Activated naive CD8-positive, alpha-beta T cell treated with anti-CD3 and anti-CD28 coated beads, Interleukin-2, amount 50 U/mL, for 24 hours (primary cell): ENCODE results near the gene FAM162A.

Experiments used
- ATAC-seq: fragments of 150-1000 bp; cut with Tn5 transposase; one replicate; pipeline ENCODE4 v1.10.0; 2021
- DNase-seq: peaks from one replicate; pipeline ENCODE4 v3.0.0; 2021
- H3K27ac Mint-ChIP-seq: one replicate; pipeline ENCODE4 v1.8.0; 2021; ENCODE audit warnings: mild to moderate bottlenecking, mixed read lengths
- H3K27me3 Mint-ChIP-seq: one replicate; pipeline ENCODE4 v1.8.0; 2021; ENCODE audit warnings: mixed read lengths
- H3K36me3 Mint-ChIP-seq: one replicate; pipeline ENCODE4 v1.8.0; 2021; ENCODE audit warnings: low read depth, mixed read lengths
- H3K4me1 Mint-ChIP-seq: one replicate; pipeline ENCODE4 v1.8.0; 2021; ENCODE audit warnings: mixed read lengths
- H3K4me3 Mint-ChIP-seq: one replicate; pipeline ENCODE4 v1.8.0; 2021; ENCODE audit warnings: mild to moderate bottlenecking, moderate library complexity, mixed read lengths
- H3K9me3 Mint-ChIP-seq: one replicate; pipeline ENCODE4 v1.8.0; 2021; ENCODE audit warnings: mixed read lengths

The FAM162A gene

DNA sequence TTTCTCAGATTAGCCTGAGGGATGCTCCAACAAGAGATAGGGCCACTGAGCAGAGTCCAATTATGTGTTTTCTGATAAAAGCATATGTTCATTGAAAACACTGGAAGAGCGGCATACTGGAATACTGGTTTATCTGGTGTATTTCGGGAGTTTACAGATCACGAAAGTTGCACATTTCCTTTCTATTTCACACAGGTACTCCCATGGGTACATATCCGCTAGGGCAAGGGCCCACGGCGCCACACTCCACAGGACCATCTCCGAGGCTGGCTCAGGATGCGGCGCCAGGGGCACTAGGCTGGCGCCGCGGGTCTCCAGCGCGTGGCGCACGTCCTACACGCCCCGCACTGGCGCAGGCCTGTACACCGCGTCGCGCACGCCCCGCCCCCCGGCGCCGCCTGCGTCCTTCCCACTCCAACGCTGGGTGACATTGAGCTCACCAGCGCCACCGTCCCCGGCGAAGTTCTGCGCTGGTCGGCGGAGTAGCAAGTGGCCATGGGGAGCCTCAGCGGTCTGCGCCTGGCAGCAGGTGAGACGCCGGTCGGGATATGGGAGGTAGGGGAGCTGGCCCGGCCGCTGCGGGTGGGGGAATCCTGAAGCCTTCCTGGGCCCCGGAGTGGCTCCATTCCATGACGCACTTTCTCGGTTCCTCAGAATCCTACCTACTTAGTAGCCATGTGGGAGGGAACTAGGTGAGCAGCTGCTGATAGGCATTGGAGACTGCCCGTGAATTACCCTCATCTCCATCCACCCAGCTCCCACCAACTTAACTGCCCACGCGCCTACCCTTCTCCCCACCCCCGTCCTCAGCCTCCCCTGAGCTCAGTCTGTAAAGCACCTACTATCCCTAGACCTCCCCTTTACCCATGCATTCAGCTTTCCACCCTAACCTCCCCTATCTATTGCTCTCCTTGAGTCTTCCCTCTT lies at the start of gene FAM162A:
FAM162A (plus strand) TSS at position 412 of the 927 bp plus-strand sequence; CDS start at position 496, 84 bp downstream.
- peak within 1 kb of the TSS; percentile 97 for H3K27ac Mint-ChIP-seq
- DNase-seq (peak; percentile 95), ATAC-seq (peak; percentile 95)
- H3K4me3 Mint-ChIP-seq: peak within 1 kb of the TSS; percentile 93
- H3K4me1 Mint-ChIP-seq: peaks cover 72% of the 10 kb centered on the region
- H3K27me3 Mint-ChIP-seq: no peaks in the 10 kb centered on the region
- H3K9me3 Mint-ChIP-seq: no peaks in the 10 kb centered on the region
- peaks cover 28% of the 10 kb centered on the region for H3K36me3 Mint-ChIP-seq

DNA sequence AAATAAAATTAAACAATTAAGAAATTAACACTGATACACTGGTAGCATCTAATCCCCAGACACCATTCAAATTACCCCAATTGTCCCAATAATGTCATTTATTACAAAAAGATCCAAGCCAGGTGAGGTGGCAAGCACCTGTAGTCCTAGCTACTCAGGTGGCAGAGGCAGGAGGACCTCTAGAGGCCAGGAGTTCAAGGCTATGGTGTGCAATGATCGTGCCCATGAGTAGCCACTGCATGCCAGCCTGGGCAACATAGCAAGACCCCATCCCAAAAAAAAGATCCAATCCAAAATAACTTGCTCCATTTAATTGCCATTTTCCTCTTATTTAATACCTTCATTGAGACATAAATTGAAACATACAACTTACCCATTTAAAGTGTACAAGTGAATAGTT lies 41.2 kb upstream of the FAM162A start:
- Mint-ChIP-seq H3K4me3 (no peak overlapping the region), H3K4me1 (no peaks in the 10 kb centered on the region), H3K9me3 (peaks cover 6% of the 10 kb centered on the region), H3K27me3 (no peaks in the 10 kb centered on the region), H3K36me3 (no peaks in the 10 kb centered on the region), H3K27ac (no peak overlapping the region)
- ATAC-seq (no peak), DNase-seq (no peak)

DNA sequence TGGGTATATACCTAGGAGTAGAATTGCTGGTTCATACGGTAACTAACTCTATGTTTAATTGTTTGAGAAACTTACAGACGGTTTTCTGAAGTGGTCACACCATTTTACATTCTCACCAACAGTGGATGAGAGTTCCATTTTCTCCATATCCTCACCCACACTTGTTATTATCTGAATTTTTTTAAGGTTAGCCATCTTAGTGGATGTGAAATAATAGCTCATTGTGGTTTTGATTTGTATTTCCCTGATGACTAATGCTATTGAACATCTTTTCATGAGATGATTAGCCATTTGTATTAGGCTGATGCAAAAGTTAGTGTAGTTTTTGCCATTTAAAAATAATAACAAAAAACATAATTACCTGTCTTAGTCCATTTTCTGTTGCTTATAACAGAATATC lies 40.3 kb upstream of the FAM162A start:
- Mint-ChIP-seq H3K9me3 (peaks cover 6% of the 10 kb centered on the region), H3K27me3 (no peaks in the 10 kb centered on the region), H3K4me1 (no peaks in the 10 kb centered on the region), H3K36me3 (no peaks in the 10 kb centered on the region), H3K27ac (no peak overlapping the region), H3K4me3 (no peak overlapping the region)
- ATAC-seq: no peak
- DNase-seq: no peak

DNA sequence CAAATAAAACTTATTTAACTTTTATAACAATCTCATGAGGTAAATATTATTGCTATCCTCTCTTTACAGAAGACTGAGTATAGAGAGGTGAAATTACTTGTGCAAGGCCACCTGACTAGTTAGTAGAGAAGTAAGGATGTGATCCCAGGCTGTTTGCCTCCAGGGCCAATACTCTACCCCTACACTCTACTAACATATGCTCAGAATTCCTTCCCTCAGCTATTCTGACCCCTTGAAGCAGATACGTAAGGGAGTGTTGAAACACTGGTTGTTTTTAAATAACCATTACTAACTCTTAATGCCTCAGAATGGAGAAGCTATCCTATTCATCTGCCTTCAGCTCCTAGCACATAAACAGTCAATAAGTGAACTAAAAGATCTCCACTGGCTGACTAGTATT lies 34.8 kb upstream of the FAM162A start:
- Mint-ChIP-seq H3K4me1 (no peaks in the 10 kb centered on the region), H3K4me3 (no peak overlapping the region), H3K27me3 (no peaks in the 10 kb centered on the region), H3K27ac (no peak overlapping the region), H3K9me3 (no peaks in the 10 kb centered on the region), H3K36me3 (no peaks in the 10 kb centered on the region)
- DNase-seq (no peak), ATAC-seq (no peak)

DNA sequence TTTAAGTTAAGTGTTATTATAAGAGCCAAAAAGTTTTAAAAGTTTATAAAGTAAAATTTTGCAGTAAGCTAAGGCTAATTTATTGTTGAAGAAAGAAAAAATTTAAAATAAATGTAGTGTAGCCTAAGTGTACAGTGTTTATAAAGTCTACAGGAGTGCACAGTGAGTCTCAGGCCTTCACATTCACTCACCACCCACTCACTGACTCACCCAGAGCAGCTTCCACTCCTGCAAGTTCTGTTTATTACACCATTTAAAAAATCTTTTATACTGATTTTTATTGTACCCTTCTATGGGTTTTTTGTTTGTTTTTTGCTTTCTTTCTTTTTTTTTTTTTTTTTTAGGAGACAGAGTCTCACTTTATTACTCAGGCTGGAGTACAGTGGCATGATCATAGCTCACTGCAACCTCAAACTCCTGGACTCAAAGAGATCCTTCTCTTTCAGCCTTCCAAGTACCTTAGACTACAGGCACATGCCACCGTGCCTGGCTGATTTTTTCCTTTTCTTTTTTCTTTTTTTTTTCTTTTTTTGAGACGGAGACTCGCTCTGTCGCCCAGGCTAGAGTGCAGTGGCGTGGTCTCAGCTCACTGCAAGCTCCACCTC lies 33.1 kb upstream of the FAM162A start:
- ATAC-seq: peak; percentile 61
- DNase-seq: peak; percentile 7
- no peak overlapping the region for H3K27ac Mint-ChIP-seq
- H3K27me3 Mint-ChIP-seq: no peaks in the 10 kb centered on the region
- H3K9me3 Mint-ChIP-seq: no peaks in the 10 kb centered on the region
- H3K4me1 Mint-ChIP-seq: no peaks in the 10 kb centered on the region
- H3K4me3 Mint-ChIP-seq: no peak overlapping the region
- H3K36me3 Mint-ChIP-seq: no peaks in the 10 kb centered on the region

- no peaks in the 10 kb centered on the region for H3K27me3 Mint-ChIP-seq
- ATAC-seq: no peak
- H3K9me3 Mint-ChIP-seq: no peaks in the 10 kb centered on the region
- no peak overlapping the region for H3K4me3 Mint-ChIP-seq
- H3K36me3 Mint-ChIP-seq: no peaks in the 10 kb centered on the region
- H3K27ac Mint-ChIP-seq: no peak overlapping the region
- H3K4me1 Mint-ChIP-seq: no peaks in the 10 kb centered on the region
- DNase-seq: no peak
Measured at GRCh38 chr3:122351612-122352011, 32.4 kb upstream of the FAM162A start.

DNA sequence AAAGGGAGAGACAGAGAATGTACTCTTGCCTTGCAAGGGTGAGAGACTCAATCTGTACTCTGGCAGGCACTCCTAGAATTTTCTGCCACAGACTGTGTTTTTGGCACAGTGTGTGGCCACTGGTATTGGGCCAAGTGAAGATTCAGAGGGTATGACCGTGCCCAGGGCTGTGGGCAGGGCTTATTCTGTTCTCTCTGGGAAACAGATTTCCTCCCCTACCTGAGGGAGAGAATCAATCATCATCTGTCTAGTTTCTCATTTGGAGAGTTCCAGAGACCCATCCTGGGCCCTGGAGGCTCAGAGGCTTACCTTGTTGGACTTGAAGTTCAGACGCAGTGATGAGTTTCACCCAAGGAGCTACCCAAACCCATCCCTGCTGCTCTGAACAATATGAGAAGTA lies 30.8 kb upstream of the FAM162A start:
- DNase-seq (no peak), ATAC-seq (no peak)
- no peak overlapping the region for H3K4me3 Mint-ChIP-seq
- no peaks in the 10 kb centered on the region for H3K4me1 Mint-ChIP-seq
- H3K27ac Mint-ChIP-seq: no peak overlapping the region
- peaks cover 3% of the 10 kb centered on the region for H3K36me3 Mint-ChIP-seq
- no peaks in the 10 kb centered on the region for H3K9me3 Mint-ChIP-seq
- H3K27me3 Mint-ChIP-seq: no peaks in the 10 kb centered on the region

GRCh38 chr3:122353893-122354401 lies 30.0 kb upstream of the FAM162A start:
- Mint-ChIP-seq H3K27ac (no peak overlapping the region), H3K9me3 (no peaks in the 10 kb centered on the region), H3K27me3 (no peaks in the 10 kb centered on the region), H3K4me3 (no peak overlapping the region), H3K36me3 (peaks cover 5% of the 10 kb centered on the region), H3K4me1 (no peaks in the 10 kb centered on the region)
- DNase-seq: no peak
- no peak for ATAC-seq

GRCh38 chr3:122355612-122356011 lies 28.4 kb upstream of the FAM162A start:
- no peak overlapping the region for H3K4me3 Mint-ChIP-seq
- H3K27me3 Mint-ChIP-seq: no peaks in the 10 kb centered on the region
- no peak for DNase-seq

DNA sequence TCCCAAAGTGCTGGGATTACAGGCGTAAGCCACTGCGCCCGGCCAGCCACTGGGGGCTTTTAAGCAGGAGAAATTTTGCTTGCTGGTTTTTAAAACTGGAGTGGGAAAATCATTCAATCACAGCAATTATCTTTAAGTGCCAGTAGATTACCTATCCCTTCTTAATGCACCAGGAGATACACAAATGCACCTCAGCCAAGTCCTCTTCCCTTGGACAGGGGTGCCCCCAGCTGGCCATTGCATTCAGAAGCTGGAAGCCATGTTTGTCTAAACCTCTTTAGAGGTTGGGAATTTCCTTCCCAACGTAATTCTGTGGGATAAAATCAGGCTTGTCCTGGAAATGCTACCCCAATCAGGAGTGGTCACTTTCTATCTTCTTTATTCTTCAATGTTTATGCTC lies 27.6 kb upstream of the FAM162A start:
- H3K36me3 Mint-ChIP-seq: peaks cover 13% of the 10 kb centered on the region
- no peaks in the 10 kb centered on the region for H3K27me3 Mint-ChIP-seq
- no peaks in the 10 kb centered on the region for H3K4me1 Mint-ChIP-seq
- ATAC-seq (no peak), DNase-seq (peak; percentile 25)
- no peak overlapping the region for H3K4me3 Mint-ChIP-seq
- H3K27ac Mint-ChIP-seq: no peak overlapping the region
- H3K9me3 Mint-ChIP-seq: no peaks in the 10 kb centered on the region

More at GRCh38 chr3:122355612-122356011, 28.4 kb upstream of the FAM162A start:
- Mint-ChIP-seq H3K9me3 (no peaks in the 10 kb centered on the region), H3K36me3 (peaks cover 10% of the 10 kb centered on the region), H3K27ac (peak overlapping the region; percentile 5), H3K4me1 (no peaks in the 10 kb centered on the region)
- ATAC-seq: no peak

DNA sequence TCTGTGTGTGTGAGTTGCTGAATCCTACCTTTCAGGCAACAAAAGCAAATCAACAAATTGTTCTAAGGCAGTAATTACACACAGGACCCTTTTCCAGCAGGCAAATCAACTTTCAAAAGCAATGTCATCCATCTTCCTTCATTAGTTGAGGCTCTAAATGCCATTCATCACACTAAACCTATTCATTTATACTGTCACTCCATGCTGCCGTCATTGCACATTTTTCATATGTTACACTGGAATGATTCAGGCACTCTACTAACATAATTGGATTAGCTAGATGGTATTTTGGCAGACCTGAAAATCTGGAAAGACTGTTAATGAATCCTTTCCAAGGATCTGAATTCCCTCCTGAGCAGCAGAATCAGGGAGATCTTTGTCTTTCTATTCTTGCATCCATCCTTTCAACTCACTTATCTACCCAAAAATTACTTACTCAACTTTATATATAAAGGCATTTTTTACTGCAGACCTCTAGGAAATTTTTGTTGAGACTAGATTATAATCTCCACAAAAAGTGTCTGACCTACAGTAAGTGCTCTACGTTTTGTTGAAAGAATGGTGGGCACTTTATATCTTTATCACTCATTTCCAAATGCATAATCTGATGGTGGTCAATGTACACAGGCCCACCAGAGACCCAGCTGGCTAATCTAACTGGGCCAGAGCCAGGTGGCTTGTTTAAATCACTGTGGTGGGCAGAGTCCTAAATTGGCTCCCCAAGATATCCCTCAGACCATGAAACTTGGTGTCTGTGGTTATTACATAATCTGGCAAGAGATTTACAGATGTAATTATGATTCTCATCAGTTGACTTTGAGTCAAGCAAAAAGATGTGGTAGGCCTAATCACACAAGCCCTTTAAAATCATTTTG lies 25.9 kb upstream of the FAM162A start:
- H3K36me3 Mint-ChIP-seq: peaks cover 15% of the 10 kb centered on the region
- no peak overlapping the region for H3K4me3 Mint-ChIP-seq
- H3K27me3 Mint-ChIP-seq: no peaks in the 10 kb centered on the region
- H3K9me3 Mint-ChIP-seq: no peaks in the 10 kb centered on the region
- no peak overlapping the region for H3K27ac Mint-ChIP-seq
- H3K4me1 Mint-ChIP-seq: no peaks in the 10 kb centered on the region
- no peak for DNase-seq
- no peak for ATAC-seq

DNA sequence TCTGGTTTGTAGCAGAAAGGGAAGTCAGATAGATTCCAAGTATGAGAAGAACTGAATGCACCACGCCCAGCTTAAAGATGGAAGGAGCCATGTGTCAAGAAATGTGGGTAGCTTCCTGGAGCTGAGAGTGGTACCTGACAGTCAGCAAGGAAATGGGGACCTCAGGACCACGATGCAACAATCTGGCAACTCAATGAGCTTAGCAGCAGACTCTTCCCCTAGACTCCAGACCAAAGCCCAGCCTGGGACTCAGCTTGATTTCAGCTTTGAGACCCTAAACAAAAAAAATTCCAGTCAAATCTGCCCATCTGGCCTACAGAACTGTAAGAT lies 25.3 kb upstream of the FAM162A start:
- no peak for DNase-seq
- Mint-ChIP-seq H3K4me3 (no peak overlapping the region), H3K4me1 (no peaks in the 10 kb centered on the region), H3K9me3 (no peaks in the 10 kb centered on the region), H3K27ac (peak overlapping the region; percentile 56), H3K36me3 (peaks cover 20% of the 10 kb centered on the region), H3K27me3 (no peaks in the 10 kb centered on the region)
- ATAC-seq: no peak

DNA sequence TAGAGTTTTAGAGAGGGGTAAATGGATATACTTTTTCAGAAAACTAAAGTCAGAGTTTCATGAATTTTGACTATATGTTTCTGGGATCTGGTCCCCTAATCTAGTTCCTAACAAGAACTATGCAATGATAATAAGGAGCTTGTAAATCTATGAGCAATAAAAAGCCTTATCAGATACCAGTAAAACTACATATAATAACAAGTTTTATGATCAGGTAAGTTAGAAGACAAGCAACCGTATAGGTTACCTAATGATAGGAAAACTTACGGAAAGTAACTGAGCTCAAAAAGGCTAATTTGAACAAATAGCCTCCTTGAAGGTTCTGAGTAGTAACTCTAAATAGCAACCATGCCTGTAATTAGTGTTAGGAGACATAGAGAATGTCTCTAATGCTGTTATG lies 22.0 kb upstream of the FAM162A start:
- H3K4me3 Mint-ChIP-seq: no peak overlapping the region
- DNase-seq: no peak
- peaks cover 50% of the 10 kb centered on the region for H3K36me3 Mint-ChIP-seq
- no peak overlapping the region for H3K27ac Mint-ChIP-seq
- H3K9me3 Mint-ChIP-seq: no peaks in the 10 kb centered on the region
- no peak for ATAC-seq
- no peaks in the 10 kb centered on the region for H3K27me3 Mint-ChIP-seq
- H3K4me1 Mint-ChIP-seq: peaks cover 10% of the 10 kb centered on the region

DNA sequence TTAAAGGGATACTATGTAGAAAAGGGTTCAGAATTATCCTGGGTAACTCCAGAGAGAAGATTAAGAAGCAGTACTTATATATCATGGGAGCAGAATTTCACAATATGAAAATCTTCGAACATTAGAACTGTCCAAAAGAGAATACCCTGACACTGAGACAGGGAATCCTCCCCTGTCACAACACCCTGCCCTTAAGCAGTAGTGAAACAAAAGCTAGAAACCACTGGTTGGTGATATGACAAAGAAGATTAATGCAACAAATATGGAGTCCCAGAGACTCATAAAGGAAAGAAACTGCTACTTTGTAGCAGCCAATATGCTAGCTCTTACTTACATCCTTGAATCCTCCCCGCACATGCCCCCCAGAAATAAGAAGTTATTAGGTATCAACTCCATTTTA lies 19.5 kb upstream of the FAM162A start:
- DNase-seq (no peak), ATAC-seq (no peak)
- Mint-ChIP-seq H3K27ac (no peak overlapping the region), H3K36me3 (peaks cover 53% of the 10 kb centered on the region), H3K9me3 (no peaks in the 10 kb centered on the region), H3K4me1 (peaks cover 10% of the 10 kb centered on the region), H3K4me3 (no peak overlapping the region), H3K27me3 (no peaks in the 10 kb centered on the region)
